NT2/D1 (cell line): ENCODE measurements around the gene PPEF2.

Source experiments
- SUZ12 ChIP-seq: IDR thresholded peaks from 2 replicates; pipeline ENCODE4 v1.6.1; 2011; ENCODE audit not compliant: insufficient read length, insufficient read depth; ENCODE audit errors: extremely low read depth
- YY1 ChIP-seq: IDR thresholded peaks from 2 replicates; pipeline ENCODE4 v1.6.1; 2011; ENCODE audit not compliant: insufficient read length, insufficient read depth

DNA sequence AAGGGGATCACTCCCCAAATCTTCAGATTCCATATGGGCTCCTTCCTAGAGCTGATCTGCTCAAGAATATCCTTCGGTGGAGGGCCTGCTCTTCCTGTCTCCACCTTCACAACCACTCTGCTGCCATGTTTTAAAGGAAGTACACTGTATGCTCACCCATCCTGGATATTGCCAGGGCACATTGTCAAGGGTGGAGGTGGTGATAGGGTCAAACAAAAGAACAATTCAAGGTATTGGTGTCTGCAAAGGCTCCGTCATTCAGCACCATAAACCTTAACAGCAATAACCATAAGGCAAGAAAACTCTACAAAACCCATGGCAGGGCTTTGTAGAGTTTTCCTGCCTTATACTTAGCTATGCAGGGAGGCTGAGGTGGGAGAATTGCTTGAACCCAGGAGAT lies 19.7 kb upstream of the PPEF2 start:
- TF ChIP-seq YY1 (no peak), SUZ12 (no peak)
